WERI-Rb-1 (cell line): Measurements from ENCODE around the gene DGAT2L6.
"Not testable (repeated sequence)": the region's sequence is repeated elsewhere in the genome, so short reads cannot be mapped to it uniquely, and the experiment has no call there.

ENCODE experiments used
- DNase-seq: peaks from one replicate; pipeline ENCODE4 v3.0.0-alpha.2; 2020
- H3K27ac ChIP-seq: fragments of 250-450 bp; sonication (Bioruptor Pico); 2 replicates; pipeline ENCODE4 v1.5.1; 2020; ENCODE audit warnings: mild to moderate bottlenecking, moderate library complexity
- H3K27me3 ChIP-seq: fragments of 250-450 bp; sonication (Bioruptor Pico); 2 replicates; pipeline ENCODE4 v1.5.1; 2021; ENCODE audit warnings: mild to moderate bottlenecking, low read depth, moderate library complexity; ENCODE audit not compliant: insufficient read depth, severe bottlenecking
- H3K36me3 ChIP-seq: fragments of 250-450 bp; sonication (Bioruptor Pico); 2 replicates; pipeline ENCODE4 v1.5.1; 2020; ENCODE audit warnings: mild to moderate bottlenecking, moderate library complexity
- H3K4me3 ChIP-seq: 2 replicates; pipeline ENCODE4 v1.5.1; 2011; ENCODE audit warnings: low read depth, mild to moderate bottlenecking, control low read depth, low read length
- H3K9me3 ChIP-seq: fragments of 250-450 bp; sonication (Bioruptor Pico); 2 replicates; pipeline ENCODE4 v1.5.1; 2021; ENCODE audit warnings: mild to moderate bottlenecking, moderate library complexity; ENCODE audit not compliant: severe bottlenecking
- CTCF ChIP-seq: IDR thresholded peaks from 2 replicates; pipeline ENCODE4 v1.5.1; 2011; ENCODE audit warnings: low read depth, mild to moderate bottlenecking, control low read depth, inconsistent platforms, low read length

Gene DGAT2L6

DNA sequence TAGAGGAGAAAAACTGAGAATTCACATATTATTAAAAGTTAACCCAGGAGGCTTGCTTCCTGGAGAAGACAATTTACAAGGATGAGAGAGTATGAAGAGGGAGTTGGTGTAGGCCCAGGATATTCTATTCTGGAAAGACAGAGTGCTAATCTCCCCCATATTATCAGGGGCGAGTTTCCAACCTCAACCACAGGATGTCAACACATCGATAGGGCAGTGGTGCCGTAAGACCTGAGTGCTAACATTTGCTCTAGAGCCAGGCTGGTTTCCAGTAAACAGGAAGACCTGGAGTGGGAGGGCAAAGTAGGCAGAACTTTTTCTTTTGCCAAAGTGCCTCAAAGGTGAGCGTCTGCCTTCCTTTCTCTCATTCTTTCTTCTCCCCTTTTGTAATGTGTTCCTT is 54.4 kb downstream of the DGAT2L6 start:
- H3K36me3 ChIP-seq = no peaks in the 10 kb centered on the region
- no peak overlapping the region for H3K4me3 ChIP-seq
- no peak for TF ChIP-seq CTCF
- no peaks in the 10 kb centered on the region for H3K27me3 ChIP-seq
- no peak overlapping the region for H3K27ac ChIP-seq
- DNase-seq = no peak
- no peaks in the 10 kb centered on the region for H3K9me3 ChIP-seq

- no peaks in the 10 kb centered on the region for H3K27me3 ChIP-seq
- DNase-seq = no peak
- H3K9me3 ChIP-seq = no peaks in the 10 kb centered on the region
- H3K36me3 ChIP-seq = no peaks in the 10 kb centered on the region
- no peak within 1 kb of the TSS for H3K27ac ChIP-seq
- TF ChIP-seq CTCF = no peak
- H3K4me3 ChIP-seq = no peak within 1 kb of the TSS
These were observed 57.1 kb downstream of the DGAT2L6 start, which contains the start of gene AWAT1 for GRCh38 chrX:70234355-70234754. TSS of gene AWAT1 (plus strand) at chrX:70234655. CDS start at chrX:70234696, 41 bp downstream.

- Histone ChIP-seq H3K4me3 (no peak overlapping the region), H3K36me3 (no peaks in the 10 kb centered on the region), H3K27ac (no peak overlapping the region), H3K9me3 (no peaks in the 10 kb centered on the region), H3K27me3 (peaks cover 9% of the 10 kb centered on the region)
- DNase-seq = no peak
- TF ChIP-seq CTCF = no peak
These were observed 63.5 kb downstream of the DGAT2L6 start for GRCh38 chrX:70240751-70241150.

- no peak overlapping the region for H3K27ac ChIP-seq
- no peak overlapping the region for H3K4me3 ChIP-seq
- H3K9me3 ChIP-seq = no peaks in the 10 kb centered on the region
- H3K36me3 ChIP-seq = no peaks in the 10 kb centered on the region
- no peak for DNase-seq
- H3K27me3 ChIP-seq = peaks cover 9% of the 10 kb centered on the region
- TF ChIP-seq CTCF = no peak
These were observed 64.2 kb downstream of the DGAT2L6 start for GRCh38 chrX:70241501-70241900.

DNA sequence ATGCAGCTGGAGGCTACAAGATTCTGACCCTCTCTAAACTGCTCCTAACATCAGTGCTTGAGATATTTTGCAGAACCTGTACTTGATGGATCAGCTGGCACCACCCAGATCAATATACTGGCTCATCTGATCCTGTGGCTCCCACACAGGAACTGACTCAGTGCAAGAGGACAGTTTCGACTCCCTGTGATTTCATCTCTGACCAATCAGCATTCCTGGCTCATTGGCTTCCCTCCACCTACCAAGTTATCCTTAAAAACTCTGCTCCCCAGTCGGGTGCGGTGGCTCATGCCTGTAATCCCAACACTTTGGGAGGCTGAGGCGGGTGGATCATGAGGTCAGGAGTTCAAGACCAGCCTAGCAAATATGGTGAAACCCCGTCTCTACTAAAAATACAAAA is 66.3 kb downstream of the DGAT2L6 start:
- not testable (repeated sequence) for H3K4me3 ChIP-seq, H3K9me3 ChIP-seq

DNA sequence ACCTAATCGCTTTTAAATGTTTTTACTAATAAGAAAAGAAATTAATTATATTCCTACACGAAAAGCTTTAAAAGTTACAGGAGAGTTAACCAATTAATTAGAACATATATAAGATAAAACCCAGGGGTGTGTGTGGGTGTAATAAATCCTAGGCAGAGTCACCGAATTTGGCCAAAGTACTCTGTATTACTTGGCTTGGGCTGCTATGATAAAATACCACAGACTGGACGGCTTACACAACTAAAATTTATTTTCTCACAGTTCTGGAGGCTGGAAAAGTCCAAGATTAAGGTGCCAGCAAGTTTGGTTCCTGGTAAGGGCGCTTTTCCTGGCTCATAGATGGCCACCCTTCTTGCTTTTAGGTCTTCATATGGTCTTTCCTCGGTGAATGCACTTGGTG is 67.6 kb downstream of the DGAT2L6 start:
- Histone ChIP-seq H3K9me3 (no peaks in the 10 kb centered on the region), H3K27ac (no peak overlapping the region), H3K27me3 (peaks cover 9% of the 10 kb centered on the region), H3K4me3 (no peak overlapping the region), H3K36me3 (no peaks in the 10 kb centered on the region)
- no peak for TF ChIP-seq CTCF
- no peak for DNase-seq

More for the DNA sequence above, 66.3 kb downstream of the DGAT2L6 start:
- H3K36me3 ChIP-seq, H3K27me3 ChIP-seq, H3K27ac ChIP-seq, DNase-seq: not testable (repeated sequence)
